Measurements from ENCODE around the gene RBM33. TPM values are rescaled to one million over a fixed set of nuclear protein-coding genes. Genes with fewer than 3 reads are reported as not detected.
A peak's percentile ranks its signal among the peaks of the same experiment; 100 is the strongest.

The RBM33 gene
- polyA plus RNA-seq, 4 donors, result 26.5 to 37.6 (median 31.6) TPM

- DNase-seq (ENCODE audit: low read depth in 4 of 4, low spot score in 3 of 4), result no peak
Observed at GRCh38 chr7:155621418-155621980, 23.0 kb upstream of the RBM33 start.

- DNase-seq (ENCODE audit: low read depth in 4 of 4, low spot score in 3 of 4), result no peak
Observed at GRCh38 chr7:155624412-155624811, 20.0 kb upstream of the RBM33 start.

GRCh38 chr7:155625557-155625956, 18.9 kb upstream of the RBM33 start:
- DNase-seq (ENCODE audit: low read depth in 4 of 4, low spot score in 3 of 4), result no peak

- no peak for DNase-seq (ENCODE audit: low read depth in 4 of 4, low spot score in 3 of 4)
Observed at GRCh38 chr7:155629171-155629570, 15.3 kb upstream of the RBM33 start.

GRCh38 chr7:155631155-155631554, 13.3 kb upstream of the RBM33 start:
- no peak for DNase-seq (ENCODE audit: low read depth in 4 of 4, low spot score in 3 of 4)

- DNase-seq (ENCODE audit: low read depth in 4 of 4, low spot score in 3 of 4), result no peak
Observed at GRCh38 chr7:155635817-155636216, 8.6 kb upstream of the RBM33 start.

GRCh38 chr7:155637155-155637554, 7.3 kb upstream of the RBM33 start:
- DNase-seq (ENCODE audit: low read depth in 4 of 4, low spot score in 3 of 4), result no peak

GRCh38 chr7:155638366-155638765, 6.1 kb upstream of the RBM33 start:
- no peak for DNase-seq (ENCODE audit: low read depth in 4 of 4, low spot score in 3 of 4)

- DNase-seq (ENCODE audit: low read depth in 4 of 4, low spot score in 3 of 4), result no peak
Observed at GRCh38 chr7:155639958-155640520, 4.4 kb upstream of the RBM33 start.

GRCh38 chr7:155640629-155641028, 3.8 kb upstream of the RBM33 start:
- DNase-seq (ENCODE audit: low read depth in 4 of 4, low spot score in 3 of 4), result no peak

- DNase-seq (ENCODE audit: low read depth in 4 of 4, low spot score in 3 of 4), result peak in 2 of 4 donors; percentile 12 to 26
Observed at GRCh38 chr7:155643804-155644177, 670 bp upstream of the RBM33 start.

- peak; percentile 26 to 37 (median 32) for DNase-seq (ENCODE audit: low read depth in 4 of 4, low spot score in 3 of 4)
Observed at GRCh38 chr7:155644971-155645509, 579 bp downstream of the RBM33 start.

GRCh38 chr7:155645662-155646061, 1.2 kb downstream of the RBM33 start:
- DNase-seq (ENCODE audit: low read depth in 4 of 4, low spot score in 3 of 4), result no peak

- DNase-seq (ENCODE audit: low read depth in 4 of 4, low spot score in 3 of 4), result no peak
Observed at GRCh38 chr7:155646669-155647068, 2.2 kb downstream of the RBM33 start.

- no peak for DNase-seq (ENCODE audit: low read depth in 4 of 4, low spot score in 3 of 4)
Observed at GRCh38 chr7:155647302-155647701, 2.8 kb downstream of the RBM33 start.

GRCh38 chr7:155647734-155648133, 3.3 kb downstream of the RBM33 start:
- no peak for DNase-seq (ENCODE audit: low read depth in 4 of 4, low spot score in 3 of 4)

GRCh38 chr7:155648752-155649339, 4.4 kb downstream of the RBM33 start:
- DNase-seq (ENCODE audit: low read depth in 4 of 4, low spot score in 3 of 4), result no peak

- DNase-seq (ENCODE audit: low read depth in 4 of 4, low spot score in 3 of 4), result no peak
Observed at GRCh38 chr7:155649588-155649987, 5.1 kb downstream of the RBM33 start.

- no peak for DNase-seq (ENCODE audit: low read depth in 4 of 4, low spot score in 3 of 4)
Observed at GRCh38 chr7:155652156-155653114, 8.0 kb downstream of the RBM33 start.

GRCh38 chr7:155653803-155654202, 9.3 kb downstream of the RBM33 start:
- no peak for DNase-seq (ENCODE audit: low read depth in 4 of 4, low spot score in 3 of 4)

GRCh38 chr7:155656891-155657290, 12.4 kb downstream of the RBM33 start:
- DNase-seq (ENCODE audit: low read depth in 4 of 4, low spot score in 3 of 4), result no peak

Data from right renal pelvis (tissue), 4 donors.